Fibroblast of skin of left biceps (primary cell): ENCODE data around the gene FAM83E.
"Not testable (repeated sequence)": the region's sequence is repeated elsewhere in the genome, so short reads cannot be mapped to it uniquely, and the experiment has no call there.

ENCODE experiments used
- DNase-seq, 2 experiments: peaks; one replicate each; pipeline ENCODE4 v3.0.0-alpha.2; 2013; ENCODE audit warnings: low read depth in 2 of 2

FAM83E gene

DNA sequence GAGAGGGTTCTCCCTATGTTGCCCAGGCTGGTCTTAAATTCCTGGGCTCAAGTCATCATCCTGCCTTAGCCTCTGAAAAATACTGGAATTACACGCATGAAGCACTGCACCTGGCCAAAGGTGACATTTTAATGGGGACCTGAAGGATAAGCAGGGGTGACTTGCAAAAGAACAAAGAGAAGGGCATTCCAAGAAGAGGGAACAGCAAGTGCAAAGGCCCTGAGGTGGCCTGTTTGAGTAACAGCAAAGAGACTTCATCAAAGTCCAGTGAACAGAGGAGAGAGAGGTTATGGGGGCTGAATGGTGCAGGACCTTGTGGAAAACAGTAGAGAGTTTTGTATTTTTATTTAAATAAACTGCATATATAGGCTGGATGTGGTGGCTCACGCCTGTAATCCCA lies 27.0 kb upstream of the FAM83E start:
- DNase-seq = no peak

- no peak for DNase-seq
Measured at GRCh38 chr19:48639483-48640375, 24.9 kb upstream of the FAM83E start.

DNA sequence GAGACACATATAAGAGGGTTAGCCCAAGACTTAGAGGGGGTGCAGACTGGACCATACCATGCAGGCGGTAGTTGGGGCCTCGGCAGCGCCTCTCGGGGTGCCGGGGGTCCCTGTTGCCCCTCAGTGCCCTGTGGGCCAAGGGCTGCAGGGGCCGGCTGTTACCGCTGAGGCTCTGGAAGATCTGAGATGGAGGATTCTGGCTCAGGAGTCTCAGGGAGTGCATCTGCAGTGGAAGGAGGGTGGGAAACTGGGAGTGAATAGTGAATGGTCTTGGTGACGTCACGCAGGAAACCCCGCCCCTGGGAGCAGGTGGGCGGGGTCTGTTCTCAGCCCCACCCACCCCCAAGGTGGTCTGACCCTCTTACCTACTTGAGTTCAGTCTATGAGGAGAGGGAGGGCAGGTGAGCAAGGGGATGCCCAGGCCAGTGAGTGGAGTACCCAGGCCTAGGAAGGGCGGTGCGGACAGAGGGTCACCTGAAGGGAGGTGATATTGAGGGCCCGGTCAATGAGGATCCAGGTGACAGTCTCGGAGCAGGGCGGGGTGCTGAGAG lies 24.0 kb upstream of the FAM83E start:
- no peak for DNase-seq

DNA sequence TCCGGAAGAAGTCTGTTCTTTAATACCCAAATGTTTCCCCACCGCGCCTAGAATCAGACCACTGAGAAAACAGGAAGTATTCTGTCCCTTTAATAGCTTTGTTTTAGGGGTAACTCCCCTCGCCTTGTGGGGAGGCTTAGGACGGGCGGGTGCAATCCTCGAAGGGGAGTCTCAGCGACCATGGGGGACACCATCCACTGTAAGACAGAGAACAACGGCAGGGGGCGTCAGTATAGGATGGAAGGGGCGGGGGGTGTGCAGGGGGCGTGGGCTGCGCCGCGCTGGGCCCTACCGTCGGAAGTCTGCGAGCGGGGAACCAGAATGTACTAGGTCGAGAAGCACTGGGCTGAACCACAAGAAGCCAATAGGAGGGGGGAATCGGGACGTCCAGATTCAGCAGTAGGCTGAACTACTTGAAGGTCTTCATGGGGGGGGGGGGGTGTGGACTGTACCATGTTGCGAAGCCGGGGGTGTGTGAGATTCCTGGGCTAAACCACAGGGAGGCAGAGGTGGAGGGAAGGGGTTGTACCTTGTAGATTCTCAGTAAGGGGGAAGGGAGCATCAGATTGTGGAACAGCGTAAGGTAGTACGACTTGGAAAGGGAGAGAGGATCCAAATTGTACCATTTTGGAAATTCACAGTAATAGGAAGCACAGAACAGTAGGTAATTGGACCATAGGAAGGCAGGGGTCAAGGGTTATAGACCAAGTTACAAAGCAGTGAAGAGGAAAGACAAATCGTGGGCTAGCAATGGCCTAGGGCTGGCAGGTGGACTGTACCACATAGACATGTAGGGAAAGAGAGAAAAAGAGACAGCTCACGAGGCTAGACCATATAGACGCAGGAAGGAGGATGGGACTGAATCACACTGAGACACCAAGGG lies 23.3 kb upstream of the FAM83E start:
- peak; percentile 90 to 91 for DNase-seq

- peak; percentile 99 for DNase-seq
Measured at GRCh38 chr19:48637449-48637947, 22.6 kb upstream of the FAM83E start.

DNA sequence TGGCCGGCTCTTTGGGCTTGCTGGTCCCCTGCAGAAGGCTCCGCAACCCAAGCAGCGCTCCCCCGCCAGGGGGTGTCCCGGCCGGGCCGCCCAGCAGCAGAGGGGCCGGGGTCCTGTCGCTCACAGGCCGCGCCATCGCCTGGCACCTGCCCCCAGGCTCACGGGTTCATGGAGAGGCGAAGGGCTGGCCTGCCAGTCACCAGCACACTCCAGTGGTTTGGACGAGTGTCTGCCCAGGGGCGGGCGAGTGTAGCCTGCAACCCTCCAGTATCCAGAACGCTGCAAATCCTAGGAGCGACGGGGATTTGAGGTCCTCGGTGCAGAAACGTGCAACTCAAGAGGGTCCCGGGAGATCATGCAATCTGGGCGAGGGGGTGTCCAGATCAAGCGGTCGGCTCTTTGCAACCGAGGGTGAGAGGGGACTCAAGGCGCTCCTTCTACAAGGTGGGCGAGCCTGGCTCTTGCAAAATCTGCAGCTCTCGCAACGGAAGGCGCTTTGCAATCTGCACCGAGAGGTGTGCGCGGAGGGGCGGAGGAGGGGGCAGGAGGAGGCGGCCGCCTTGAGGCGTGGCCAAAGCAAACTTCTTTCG lies 22.1 kb upstream of the FAM83E start, which contains the start of gene DBP:
DBP (minus strand) TSS at position 521 of the 590 bp plus-strand sequence; CDS start at position 136, 385 bp downstream.
- DNase-seq = no peak

GRCh38 chr19:48635966-48636858 lies 21.3 kb upstream of the FAM83E start:
- DNase-seq = no peak

DNA sequence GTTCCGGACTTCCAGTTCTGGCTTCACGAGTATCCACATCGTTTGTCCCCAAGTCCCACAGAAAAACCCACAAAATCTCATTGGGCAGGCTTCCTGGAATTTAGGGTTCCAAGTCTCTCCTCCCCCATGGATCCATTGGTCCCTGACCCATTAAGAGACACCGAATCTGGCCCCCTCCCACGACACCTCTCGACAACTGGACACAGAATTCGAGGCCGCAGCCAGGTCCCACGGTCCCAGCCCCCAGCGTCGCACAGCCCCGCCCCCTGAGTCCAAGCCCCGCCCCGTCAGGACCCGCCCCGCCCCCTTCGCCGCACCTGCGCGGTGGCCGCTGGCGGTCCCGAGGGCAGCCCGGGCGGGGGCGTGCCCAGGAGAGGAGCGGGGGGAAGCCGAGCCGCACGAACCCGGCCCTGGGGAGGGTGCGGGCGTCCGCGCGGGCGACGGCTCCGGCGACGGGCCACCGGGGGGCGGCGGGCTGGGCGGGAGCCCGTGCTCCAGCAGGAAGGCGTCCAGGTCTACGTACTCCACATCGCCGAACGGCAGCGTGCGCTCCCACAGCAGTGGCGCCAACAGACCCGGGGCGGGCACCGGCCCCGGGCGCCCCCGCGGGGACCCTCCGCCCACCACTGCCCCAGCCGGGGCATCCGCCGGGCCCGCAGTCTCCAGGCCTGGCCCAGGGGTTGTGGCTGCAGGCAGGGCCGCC lies 20.5 kb upstream of the FAM83E start:
- no peak for DNase-seq

GRCh38 chr19:48634424-48635262 lies 19.8 kb upstream of the FAM83E start:
- DNase-seq = peak; percentile 86 to 87

DNA sequence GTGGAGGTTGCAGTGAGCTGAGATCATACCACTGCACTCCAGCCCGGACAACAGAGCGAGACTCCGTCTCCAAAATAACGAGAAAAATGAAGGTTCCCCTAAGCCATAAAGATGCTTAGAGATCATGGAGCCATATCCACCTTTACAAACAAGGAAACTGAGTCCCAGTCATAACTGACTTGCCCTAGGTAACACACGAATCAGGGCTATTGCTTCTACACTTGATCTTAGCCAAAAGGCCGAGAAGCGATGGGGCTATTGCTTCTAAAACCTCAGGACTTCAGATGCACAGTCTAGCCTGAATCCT lies 19.1 kb upstream of the FAM83E start:
- DNase-seq = no peak

- no peak for DNase-seq
Measured at GRCh38 chr19:48633148-48634035, 18.5 kb upstream of the FAM83E start.

- DNase-seq = no peak
Measured at GRCh38 chr19:48632692-48633147, 17.8 kb upstream of the FAM83E start.

- DNase-seq = not testable (repeated sequence)
Measured at GRCh38 chr19:48632286-48632685, 17.4 kb upstream of the FAM83E start.

- no peak for DNase-seq
Measured at GRCh38 chr19:48631225-48631624, 16.3 kb upstream of the FAM83E start.

DNA sequence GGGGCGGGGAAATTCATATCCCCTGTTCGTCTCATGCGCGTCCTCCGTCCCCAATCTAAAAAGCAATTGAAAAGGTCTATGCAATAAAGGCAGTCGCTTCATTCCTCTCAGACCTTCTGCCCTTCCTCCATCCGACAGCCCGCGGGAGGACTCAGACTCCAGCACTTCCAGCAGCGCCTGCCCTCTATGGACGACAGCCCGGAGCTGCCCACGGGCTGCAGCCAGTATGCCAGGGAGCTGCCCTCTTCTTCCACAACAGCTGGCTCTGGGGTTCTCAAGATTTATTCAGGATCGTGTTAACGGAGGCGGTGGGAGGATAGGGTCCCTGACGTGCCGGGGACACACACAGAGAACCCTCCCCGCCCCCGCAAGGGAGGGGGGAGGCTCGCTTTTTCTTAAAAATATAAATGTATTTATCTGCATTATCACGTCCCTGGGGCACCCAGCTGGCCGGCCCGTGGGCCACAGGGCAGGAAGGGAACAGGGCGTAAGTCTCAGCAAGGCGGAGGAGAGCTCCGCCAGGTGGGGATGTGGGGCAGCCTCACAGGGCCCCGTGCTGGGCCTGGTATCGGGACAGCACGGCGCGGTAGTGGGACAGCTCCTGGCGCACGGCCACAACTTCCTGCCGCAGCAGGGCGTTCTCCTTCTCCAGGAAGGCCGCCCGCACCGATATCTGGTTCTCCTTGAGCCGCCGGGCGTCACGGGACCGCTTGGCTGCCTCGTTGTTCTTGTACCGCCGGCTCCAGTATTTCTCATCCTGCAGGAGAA lies 15.6 kb upstream of the FAM83E start:
- no peak for DNase-seq

- DNase-seq = no peak
Measured at GRCh38 chr19:48629599-48630295, 14.9 kb upstream of the FAM83E start.

DNA sequence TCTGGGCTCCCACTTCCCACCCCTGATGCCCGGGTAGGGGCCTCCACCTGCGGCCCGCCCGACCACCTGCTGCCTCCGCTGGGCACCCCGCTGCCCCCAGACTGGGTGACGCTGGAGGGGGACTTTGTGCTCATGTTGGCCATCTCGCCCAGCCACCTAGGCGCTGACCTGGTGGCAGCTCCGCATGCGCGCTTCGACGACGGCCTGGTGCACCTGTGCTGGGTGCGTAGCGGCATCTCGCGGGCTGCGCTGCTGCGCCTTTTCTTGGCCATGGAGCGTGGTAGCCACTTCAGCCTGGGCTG lies 14.4 kb upstream of the FAM83E start:
- DNase-seq = no peak
